GM13976 (cell line): ENCODE results near the gene RAD18.

Experiments used
- DNase-seq: peaks from one replicate; pipeline ENCODE4 v3.0.0; 2012; ENCODE audit warnings: low spot score
- in situ Hi-C: fragments of 300-500 bp; cut with MboI; formaldehyde crosslinking; loops from one replicate; pipeline ENCODE4 v1.12.0; 2022; ENCODE audit warnings: low sequenced_read_pairs, mixed read lengths, inconsistent platforms; ENCODE audit not compliant: unreplicated experiment
- TF ChIP-seq, protein P1 (sequence below): IDR thresholded peaks from 2 replicates; pipeline ENCODE4 v1.5.1; 2012; ENCODE audit warnings: borderline replicate concordance, mild to moderate bottlenecking; ENCODE audit not compliant: insufficient read depth; ENCODE audit errors: extremely low read depth, missing control alignments, control extremely low read depth

RAD18 gene

DNA sequence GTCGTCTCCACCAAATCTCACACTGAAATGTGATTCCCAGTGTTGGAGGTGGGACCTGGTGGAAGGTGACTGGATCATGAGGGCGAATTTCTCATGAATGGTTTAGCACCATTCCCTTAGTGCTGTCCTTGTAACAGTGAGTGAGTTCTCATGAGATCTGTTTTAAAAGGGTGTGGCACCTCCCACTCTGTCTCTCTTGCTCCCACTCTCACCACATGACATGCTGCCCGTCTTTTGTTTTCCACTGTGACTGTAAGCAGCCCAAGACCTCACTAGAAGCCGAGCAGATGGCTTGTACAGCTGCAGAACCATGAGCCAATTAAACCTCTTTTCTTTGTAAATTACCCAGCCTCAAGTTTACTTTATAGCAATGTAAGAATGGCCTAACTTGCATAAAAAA, 21.2 kb downstream of the RAD18 start:
- TF ChIP-seq, protein P1, sequence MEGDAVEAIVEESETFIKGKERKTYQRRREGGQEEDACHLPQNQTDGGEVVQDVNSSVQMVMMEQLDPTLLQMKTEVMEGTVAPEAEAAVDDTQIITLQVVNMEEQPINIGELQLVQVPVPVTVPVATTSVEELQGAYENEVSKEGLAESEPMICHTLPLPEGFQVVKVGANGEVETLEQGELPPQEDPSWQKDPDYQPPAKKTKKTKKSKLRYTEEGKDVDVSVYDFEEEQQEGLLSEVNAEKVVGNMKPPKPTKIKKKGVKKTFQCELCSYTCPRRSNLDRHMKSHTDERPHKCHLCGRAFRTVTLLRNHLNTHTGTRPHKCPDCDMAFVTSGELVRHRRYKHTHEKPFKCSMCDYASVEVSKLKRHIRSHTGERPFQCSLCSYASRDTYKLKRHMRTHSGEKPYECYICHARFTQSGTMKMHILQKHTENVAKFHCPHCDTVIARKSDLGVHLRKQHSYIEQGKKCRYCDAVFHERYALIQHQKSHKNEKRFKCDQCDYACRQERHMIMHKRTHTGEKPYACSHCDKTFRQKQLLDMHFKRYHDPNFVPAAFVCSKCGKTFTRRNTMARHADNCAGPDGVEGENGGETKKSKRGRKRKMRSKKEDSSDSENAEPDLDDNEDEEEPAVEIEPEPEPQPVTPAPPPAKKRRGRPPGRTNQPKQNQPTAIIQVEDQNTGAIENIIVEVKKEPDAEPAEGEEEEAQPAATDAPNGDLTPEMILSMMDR: no peak
- in situ Hi-C loops: no loop called here

DNA sequence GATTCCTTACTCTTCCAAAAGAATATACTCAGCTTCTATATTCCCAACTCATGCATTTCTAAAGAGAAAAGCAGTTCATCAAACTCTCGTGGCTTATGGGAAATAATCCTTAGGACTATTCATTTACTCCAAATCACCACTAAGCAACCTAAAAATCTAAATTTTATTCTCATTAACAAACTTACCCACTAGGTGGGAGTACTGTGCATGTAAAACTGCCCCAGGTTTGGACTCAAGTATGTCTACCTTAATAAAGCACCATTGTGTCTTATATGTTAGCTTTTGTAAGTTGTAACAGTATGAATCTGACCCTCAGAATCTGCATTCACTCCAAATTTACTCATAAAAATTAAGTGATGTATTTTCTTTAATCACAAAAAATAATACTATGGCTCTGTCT, 25.3 kb downstream of the RAD18 start:
- no peak for DNase-seq
- TF ChIP-seq, protein P1: peak; percentile 33

More for the DNA sequence above, 21.2 kb downstream of the RAD18 start:
- DNase-seq: no peak

GRCh38 chr3:8937064-8938020, 25.9 kb downstream of the RAD18 start:
- no peak for DNase-seq
- TF ChIP-seq, protein P1: no peak
- in situ Hi-C loops: no loop called here

More for the DNA sequence above, 25.3 kb downstream of the RAD18 start:
- in situ Hi-C loops: no loop called here

GRCh38 chr3:8932507-8932906, 30.8 kb downstream of the RAD18 start:
- DNase-seq: no peak
- in situ Hi-C loops: no loop called here
- TF ChIP-seq, protein P1: no peak

DNA sequence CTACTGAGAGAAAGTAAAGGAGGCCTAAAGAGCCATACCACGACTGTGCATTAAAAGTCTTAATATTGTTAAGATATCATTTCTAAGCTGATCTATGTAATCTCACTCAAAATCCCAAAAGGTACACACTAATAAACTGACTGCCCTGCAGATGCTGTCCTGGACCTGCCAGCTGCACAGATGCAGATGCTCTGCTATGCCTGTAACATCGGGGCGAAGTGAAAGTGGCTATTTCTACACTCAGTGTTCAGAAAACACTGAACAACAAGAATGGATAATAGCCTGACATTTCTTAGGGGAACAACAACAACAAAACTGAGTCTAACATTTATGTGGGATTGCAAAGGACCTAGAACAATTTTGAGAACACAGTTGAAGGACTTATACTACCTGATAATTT, 31.9 kb downstream of the RAD18 start:
- TF ChIP-seq, protein P1: no peak
- no peak for DNase-seq
- in situ Hi-C loops: no loop called here

DNA sequence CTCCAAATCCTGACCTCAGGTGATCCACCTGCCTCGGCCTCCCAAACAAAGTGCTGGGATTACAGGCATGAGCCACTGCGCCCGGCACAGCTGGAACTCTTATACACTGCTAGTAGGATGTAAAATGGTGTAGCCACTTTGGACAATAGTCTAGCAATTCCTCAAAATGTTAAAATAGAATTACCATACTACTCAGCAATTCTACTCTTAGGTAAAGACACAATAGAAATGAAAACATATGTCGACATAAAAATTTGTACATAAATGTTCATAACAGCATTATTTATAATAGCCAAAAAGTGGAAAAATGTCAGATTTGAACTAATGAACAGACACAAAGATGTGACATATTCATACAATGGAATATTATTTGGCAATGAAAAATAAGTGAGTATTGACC, 33.4 kb downstream of the RAD18 start:
- TF ChIP-seq, protein P1: no peak
- in situ Hi-C loops: no loop called here
- DNase-seq: no peak

DNA sequence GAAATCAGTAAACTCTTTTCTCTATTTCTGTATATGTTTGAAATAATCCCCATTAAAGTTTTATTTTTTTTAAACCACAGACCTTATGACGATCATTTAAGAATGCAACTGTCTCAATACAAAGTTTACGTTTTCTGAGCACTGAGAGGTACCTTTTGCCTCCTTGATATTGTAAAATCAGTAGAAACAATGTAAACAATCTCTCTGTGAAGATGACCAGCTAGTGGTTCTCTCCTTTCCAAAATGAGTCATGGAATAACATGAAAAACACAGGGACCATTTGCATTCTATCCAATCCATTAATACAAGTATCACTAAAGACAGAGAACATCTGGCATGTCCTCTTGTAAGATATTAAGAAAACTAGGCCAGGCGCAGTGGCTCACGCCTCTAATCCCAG, 48.8 kb downstream of the RAD18 start:
- TF ChIP-seq, protein P1: no peak
- DNase-seq: no peak
- in situ Hi-C loops: no loop called here
